ENCODE measurements around the gene KLHL20. TPM values are rescaled to one million over a fixed set of nuclear protein-coding genes. Genes with fewer than 3 reads are reported as not detected.

The KLHL20 gene
- total RNA-seq, 1 experiment from 2014 or later = 46.4 TPM

DNA sequence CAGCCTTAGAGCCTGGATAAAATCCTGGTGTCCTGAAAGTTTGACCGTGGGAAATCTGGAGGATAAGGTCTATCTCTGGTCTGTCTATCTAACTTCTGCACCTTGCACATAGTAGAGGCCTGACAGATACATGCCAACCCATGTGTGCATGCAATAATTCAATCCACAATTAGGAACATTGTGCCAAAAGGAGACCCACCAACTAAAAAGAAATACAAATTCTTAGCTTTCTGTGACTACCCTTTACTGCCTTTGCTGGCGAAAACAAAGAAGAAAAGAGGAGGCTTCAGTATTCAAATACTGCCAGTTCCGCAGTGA lies 381 bp upstream of the KLHL20 start:
- H3K9ac ChIP-seq (ENCODE audit: low read length) = peak overlapping the region; percentile 68
- no peak for ATAC-seq
- H2AFZ ChIP-seq (ENCODE audit: low read length) = peak overlapping the region; percentile 87
- CTCF ChIA-PET = interaction anchor here (1.0 kb wide), 3 partner anchors 109 to 208 kb away, joined by 3 to 4 read pairs (median 3); no protein-coding TSS in a partner anchor
- H3K79me2 ChIP-seq (ENCODE audit: low read length) = peaks cover 36% of the 10 kb centered on the region
- H3K27me3 ChIP-seq (ENCODE audit: low read length) = no peaks in the 10 kb centered on the region
- peak overlapping the region; percentile 86 for H3K4me2 ChIP-seq (ENCODE audit: low read length)
- intact Hi-C loops (cut with micrococcal nuclease) = loop anchor here (1.0 to 10.0 kb wide), 5 partner anchors 65 to 970 kb away; partner anchors contain the start of genes CENPL and DARS2
- H3K36me3 ChIP-seq (ENCODE audit: low read depth, low read length) = peaks cover 4% of the 10 kb centered on the region; the same call in 1 of the 2 replicates
- TF ChIP-seq EZH2 (IDR thresholded peaks at IDR 0.05; ENCODE audit: low read length, unreplicated experiment) (no peak), EZH2phosphoT487 (IDR thresholded peaks at IDR 0.05; ENCODE audit: borderline replicate concordance, low read length) (no peak)
- TF ChIP-seq, protein P1, sequence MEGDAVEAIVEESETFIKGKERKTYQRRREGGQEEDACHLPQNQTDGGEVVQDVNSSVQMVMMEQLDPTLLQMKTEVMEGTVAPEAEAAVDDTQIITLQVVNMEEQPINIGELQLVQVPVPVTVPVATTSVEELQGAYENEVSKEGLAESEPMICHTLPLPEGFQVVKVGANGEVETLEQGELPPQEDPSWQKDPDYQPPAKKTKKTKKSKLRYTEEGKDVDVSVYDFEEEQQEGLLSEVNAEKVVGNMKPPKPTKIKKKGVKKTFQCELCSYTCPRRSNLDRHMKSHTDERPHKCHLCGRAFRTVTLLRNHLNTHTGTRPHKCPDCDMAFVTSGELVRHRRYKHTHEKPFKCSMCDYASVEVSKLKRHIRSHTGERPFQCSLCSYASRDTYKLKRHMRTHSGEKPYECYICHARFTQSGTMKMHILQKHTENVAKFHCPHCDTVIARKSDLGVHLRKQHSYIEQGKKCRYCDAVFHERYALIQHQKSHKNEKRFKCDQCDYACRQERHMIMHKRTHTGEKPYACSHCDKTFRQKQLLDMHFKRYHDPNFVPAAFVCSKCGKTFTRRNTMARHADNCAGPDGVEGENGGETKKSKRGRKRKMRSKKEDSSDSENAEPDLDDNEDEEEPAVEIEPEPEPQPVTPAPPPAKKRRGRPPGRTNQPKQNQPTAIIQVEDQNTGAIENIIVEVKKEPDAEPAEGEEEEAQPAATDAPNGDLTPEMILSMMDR (conservative IDR thresholded peaks at IDR 0.05; ENCODE audit: low read depth, low read length) = no peak
- peaks cover 20% of the 10 kb centered on the region for H3K4me1 ChIP-seq (ENCODE audit: insufficient read depth, low read length)
- H3K27ac ChIP-seq (ENCODE audit: low read length) = peak overlapping the region; percentile 2; the same call in 1 of the 2 replicates
- POLR2A ChIA-PET (ENCODE audit: unreplicated experiment) = interaction anchor here (0.5 to 1.0 kb wide), 6 partner anchors 80 to 284 kb away, joined by 5 to 12 read pairs (median 8); partner anchors contain the start of genes CENPL and DARS2
- BruUV-seq (replicated peaks) = TSS peak; percentile 90
- peaks cover 12% of the 10 kb centered on the region; the same call in 1 of the 2 replicates for H4K20me1 ChIP-seq (ENCODE audit: low read length)
- no peaks in the 10 kb centered on the region for H3K9me3 ChIP-seq (ENCODE audit: low read length)
- H3K9me2 ChIP-seq (replicated peaks; ENCODE audit: low read length) = no peaks in the 10 kb centered on the region
- no peaks in the 10 kb centered on the region for H3F3A ChIP-seq (ENCODE audit: low read length, unreplicated experiment)
- peak overlapping the region; percentile 72 for H3K4me3 ChIP-seq (ENCODE audit: low read length)
- DNase-seq = no peak

DNA sequence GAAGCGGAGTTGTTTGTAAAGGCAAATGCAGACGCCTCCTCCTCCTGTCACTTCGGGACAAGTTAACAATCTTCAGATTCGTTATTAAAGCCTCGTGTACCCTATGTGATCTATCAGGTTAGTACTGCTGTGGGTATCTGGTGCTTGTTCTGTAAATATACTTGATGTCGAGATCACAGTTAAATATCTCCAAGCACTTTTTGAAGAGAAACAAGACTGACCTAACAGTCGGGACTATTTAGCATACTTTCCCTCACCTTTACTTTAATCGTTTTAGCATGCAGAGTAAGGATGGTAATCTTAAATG lies 710 bp downstream of the KLHL20 start:
- peak overlapping the region; percentile 68 for H3K9ac ChIP-seq (ENCODE audit: low read length)

More for the DNA sequence above, 710 bp downstream of the KLHL20 start:
- no peak for DNase-seq
- CTCF ChIA-PET = interaction anchor here (0.7 kb wide), 1 partner anchor 24 kb away, joined by 3 read pairs; no protein-coding TSS in a partner anchor
- H3K4me3 ChIP-seq (ENCODE audit: low read length) = peak overlapping the region; percentile 72
- peak overlapping the region; percentile 86 for H3K4me2 ChIP-seq (ENCODE audit: low read length)
- peak overlapping the region; percentile 87 for H2AFZ ChIP-seq (ENCODE audit: low read length)
- peaks cover 12% of the 10 kb centered on the region; the same call in 1 of the 2 replicates for H4K20me1 ChIP-seq (ENCODE audit: low read length)
- peaks cover 40% of the 10 kb centered on the region for H3K79me2 ChIP-seq (ENCODE audit: low read length)
- BruUV-seq (replicated peaks) = no TSS peak
- no peaks in the 10 kb centered on the region for H3F3A ChIP-seq (ENCODE audit: low read length, unreplicated experiment)
- POLR2A ChIA-PET (ENCODE audit: unreplicated experiment) = no interaction called here
- TF ChIP-seq EZH2 (IDR thresholded peaks at IDR 0.05; ENCODE audit: low read length, unreplicated experiment) (no peak), EZH2phosphoT487 (IDR thresholded peaks at IDR 0.05; ENCODE audit: borderline replicate concordance, low read length) (no peak)
- TF ChIP-seq, protein P1 (conservative IDR thresholded peaks at IDR 0.05; ENCODE audit: low read depth, low read length) = no peak
- no peaks in the 10 kb centered on the region for H3K9me3 ChIP-seq (ENCODE audit: low read length)
- peaks cover 20% of the 10 kb centered on the region for H3K4me1 ChIP-seq (ENCODE audit: insufficient read depth, low read length)
- peaks cover 4% of the 10 kb centered on the region; the same call in 1 of the 2 replicates for H3K36me3 ChIP-seq (ENCODE audit: low read depth, low read length)
- peak overlapping the region; percentile 33; the same call in 1 of the 2 replicates for H3K27ac ChIP-seq (ENCODE audit: low read length)
- H3K9me2 ChIP-seq (replicated peaks; ENCODE audit: low read length) = no peaks in the 10 kb centered on the region
- intact Hi-C loops (cut with micrococcal nuclease) = loop anchor here (1.0 to 10.0 kb wide), 4 partner anchors 207 to 971 kb away; no protein-coding TSS in a partner anchor
- no peak; the same call in 1 of the 2 replicates for ATAC-seq
- no peaks in the 10 kb centered on the region for H3K27me3 ChIP-seq (ENCODE audit: low read length)
